Osteoblast (primary cell): ENCODE results near the gene ASB5. TPM values are rescaled to one million over a fixed set of nuclear protein-coding genes. Genes with fewer than 3 reads are reported as not detected.
"Not testable (repeated sequence)": the region's sequence is repeated elsewhere in the genome, so short reads cannot be mapped to it uniquely, and the experiment has no call there.

Experiments
- DNase-seq: peaks from one replicate; pipeline ENCODE4 v3.0.0; 2011; ENCODE audit warnings: low spot score, mixed read lengths; ENCODE audit not compliant: insufficient read length; ENCODE audit errors: missing footprints
- H2AFZ ChIP-seq: 2 replicates; pipeline ENCODE4 v1.6.0; 2011; ENCODE audit warnings: mild to moderate bottlenecking, low read length
- H3K27ac ChIP-seq: 2 replicates; pipeline ENCODE4 v1.5.1; 2011; ENCODE audit warnings: mild to moderate bottlenecking, low read depth, low read length, moderate library complexity
- H3K27me3 ChIP-seq: 2 replicates; pipeline ENCODE4 v1.6.0; 2012; ENCODE audit warnings: mild to moderate bottlenecking, control low read depth, inconsistent platforms, low read length, moderate library complexity; ENCODE audit not compliant: insufficient read depth
- H3K36me3 ChIP-seq: 2 replicates; pipeline ENCODE4 v1.5.1; 2011; ENCODE audit warnings: mild to moderate bottlenecking, low read length, control low read depth, moderate library complexity; ENCODE audit not compliant: insufficient read depth
- H3K4me1 ChIP-seq: 2 replicates; pipeline ENCODE4 v1.5.1; 2011; ENCODE audit warnings: mild to moderate bottlenecking, low read length, control low read depth, moderate library complexity; ENCODE audit not compliant: insufficient read depth
- H3K4me2 ChIP-seq: 2 replicates; pipeline ENCODE4 v1.6.0; 2011; ENCODE audit warnings: mild to moderate bottlenecking, low read length; ENCODE audit not compliant: insufficient read depth
- H3K4me3 ChIP-seq: fragments of 200-600 bp; sonication (generic); 3 replicates; pipeline ENCODE4 v1.5.1; 2012; ENCODE audit warnings: mild to moderate bottlenecking, low read length, inconsistent platforms; ENCODE audit not compliant: insufficient read depth
- H3K79me2 ChIP-seq: 2 replicates; pipeline ENCODE4 v1.6.0; 2012; ENCODE audit warnings: mild to moderate bottlenecking, low read length, control low read depth, inconsistent platforms; ENCODE audit not compliant: insufficient read depth
- H3K9me3 ChIP-seq: 2 replicates; pipeline ENCODE4 v1.5.1; 2011; ENCODE audit warnings: low read depth, low read length, control low read depth
- H4K20me1 ChIP-seq: 2 replicates; pipeline ENCODE4 v1.6.0; 2012; ENCODE audit warnings: mild to moderate bottlenecking, low read length, control low read depth; ENCODE audit not compliant: insufficient read depth
- total RNA-seq: library from RNA; depleted of rRNA; stranded (reverse); fragments of >200 nt; gene quantifications from 2 replicates; pipeline ENCODE4 v1.2.3, GENCODE V29; 2012
- TF ChIP-seq, protein P1 (sequence below): IDR thresholded peaks from 2 replicates; pipeline ENCODE4 v1.5.1; 2011; ENCODE audit warnings: mild to moderate bottlenecking, low read depth, low read length, moderate library complexity; ENCODE audit errors: extremely low read depth

Gene ASB5
- total RNA-seq, 1 donor = 1.1 TPM

DNA sequence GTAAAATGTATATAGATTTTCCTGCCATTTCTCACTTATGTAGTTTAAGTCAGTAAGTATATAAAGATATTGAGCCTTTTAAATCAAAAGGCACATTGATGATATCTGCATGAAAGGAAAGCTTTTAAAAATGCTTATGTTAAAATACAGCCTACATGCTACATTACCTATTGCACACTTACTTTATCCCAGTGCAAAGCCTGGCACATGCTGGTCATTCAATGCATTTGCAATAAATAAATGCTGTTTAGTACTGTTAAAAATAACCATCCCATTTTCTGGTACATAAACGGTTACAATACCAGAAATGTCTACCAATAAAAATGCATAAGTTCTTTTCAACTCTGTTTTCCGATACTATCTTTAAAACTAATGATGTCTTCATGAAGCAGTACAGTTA lies 51.5 kb downstream of the ASB5 start:
- TF ChIP-seq, protein P1, sequence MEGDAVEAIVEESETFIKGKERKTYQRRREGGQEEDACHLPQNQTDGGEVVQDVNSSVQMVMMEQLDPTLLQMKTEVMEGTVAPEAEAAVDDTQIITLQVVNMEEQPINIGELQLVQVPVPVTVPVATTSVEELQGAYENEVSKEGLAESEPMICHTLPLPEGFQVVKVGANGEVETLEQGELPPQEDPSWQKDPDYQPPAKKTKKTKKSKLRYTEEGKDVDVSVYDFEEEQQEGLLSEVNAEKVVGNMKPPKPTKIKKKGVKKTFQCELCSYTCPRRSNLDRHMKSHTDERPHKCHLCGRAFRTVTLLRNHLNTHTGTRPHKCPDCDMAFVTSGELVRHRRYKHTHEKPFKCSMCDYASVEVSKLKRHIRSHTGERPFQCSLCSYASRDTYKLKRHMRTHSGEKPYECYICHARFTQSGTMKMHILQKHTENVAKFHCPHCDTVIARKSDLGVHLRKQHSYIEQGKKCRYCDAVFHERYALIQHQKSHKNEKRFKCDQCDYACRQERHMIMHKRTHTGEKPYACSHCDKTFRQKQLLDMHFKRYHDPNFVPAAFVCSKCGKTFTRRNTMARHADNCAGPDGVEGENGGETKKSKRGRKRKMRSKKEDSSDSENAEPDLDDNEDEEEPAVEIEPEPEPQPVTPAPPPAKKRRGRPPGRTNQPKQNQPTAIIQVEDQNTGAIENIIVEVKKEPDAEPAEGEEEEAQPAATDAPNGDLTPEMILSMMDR = no peak
- Histone ChIP-seq H4K20me1 (no peaks in the 10 kb centered on the region), H3K27ac (no peak overlapping the region), H3K36me3 (no peaks in the 10 kb centered on the region), H3K9me3 (no peaks in the 10 kb centered on the region), H3K4me3 (no peak overlapping the region), H3K4me2 (no peak overlapping the region), H3K4me1 (no peaks in the 10 kb centered on the region), H3K27me3 (no peaks in the 10 kb centered on the region), H3K79me2 (no peaks in the 10 kb centered on the region), H2AFZ (no peak overlapping the region)
- DNase-seq = no peak

DNA sequence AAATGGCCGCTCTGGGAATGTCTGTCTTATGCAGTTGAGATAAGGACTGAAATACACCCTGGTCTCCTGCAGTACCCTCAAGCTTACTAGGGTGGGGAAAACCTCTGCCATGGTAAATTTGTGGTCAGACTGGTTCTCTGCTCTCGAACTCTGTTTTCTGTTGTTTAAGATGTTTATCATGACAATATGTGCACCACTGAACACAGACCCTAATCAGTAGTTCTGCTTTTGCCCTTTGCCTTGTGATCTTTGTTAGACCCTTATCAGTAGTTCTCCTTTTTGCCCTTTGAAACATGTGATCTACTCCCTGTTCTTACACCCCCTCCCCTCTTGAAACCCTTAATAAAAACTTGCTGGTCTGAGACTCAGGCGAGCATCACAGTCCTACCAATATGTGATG lies 56.7 kb downstream of the ASB5 start:
- H3K4me3 ChIP-seq, DNase-seq: not testable (repeated sequence)

DNA sequence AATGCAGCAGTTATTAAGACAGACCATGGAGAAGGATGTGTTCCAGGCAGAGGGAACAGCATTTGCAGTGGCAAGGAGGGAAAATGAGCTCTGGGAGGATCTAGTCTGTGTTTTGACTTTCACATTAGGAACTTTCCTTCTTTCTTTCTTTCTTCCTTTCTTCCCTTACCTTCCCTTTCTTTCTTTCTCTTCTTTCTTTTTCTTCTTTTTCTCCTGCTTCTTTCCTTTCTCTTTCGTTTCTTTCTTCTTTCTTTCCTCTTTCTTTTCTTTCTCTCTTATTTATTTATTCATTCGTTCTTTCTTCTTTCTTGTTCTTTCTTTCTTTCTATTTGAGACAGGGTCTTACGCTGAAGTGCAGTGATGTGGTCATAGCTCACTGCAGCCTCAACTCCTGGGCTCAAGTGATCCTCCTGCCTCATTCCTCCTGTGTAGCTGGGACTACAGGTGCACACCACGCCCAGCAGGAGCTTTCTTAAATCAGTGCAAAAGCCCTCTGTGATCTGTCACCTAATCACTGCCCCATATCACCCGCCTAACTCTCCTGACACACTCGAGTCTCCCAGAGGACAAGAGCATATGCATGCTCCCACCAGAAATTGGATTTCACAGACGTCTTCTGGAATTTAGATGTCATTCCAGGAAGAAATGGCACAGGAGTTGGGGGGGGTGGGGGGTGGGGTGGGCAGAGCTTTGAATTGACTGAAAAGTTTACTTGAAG lies 58.3 kb downstream of the ASB5 start:
- no peaks in the 10 kb centered on the region for H3K36me3 ChIP-seq
- H3K4me2 ChIP-seq = no peak overlapping the region
- no peak overlapping the region for H3K4me3 ChIP-seq
- no peak overlapping the region for H3K27ac ChIP-seq
- TF ChIP-seq, protein P1 = no peak
- DNase-seq = no peak
- H3K9me3 ChIP-seq = no peaks in the 10 kb centered on the region
- no peak overlapping the region for H2AFZ ChIP-seq
- H3K27me3 ChIP-seq = no peaks in the 10 kb centered on the region
- H4K20me1 ChIP-seq = no peaks in the 10 kb centered on the region
- H3K4me1 ChIP-seq = no peaks in the 10 kb centered on the region
- H3K79me2 ChIP-seq = no peaks in the 10 kb centered on the region

More for the DNA sequence above, 56.7 kb downstream of the ASB5 start:
- H3K27ac ChIP-seq, H4K20me1 ChIP-seq, H3K4me1 ChIP-seq, H3K36me3 ChIP-seq, H3K27me3 ChIP-seq, H3K9me3 ChIP-seq, H3K79me2 ChIP-seq, H3K4me2 ChIP-seq, H2AFZ ChIP-seq: not testable (repeated sequence)

DNA sequence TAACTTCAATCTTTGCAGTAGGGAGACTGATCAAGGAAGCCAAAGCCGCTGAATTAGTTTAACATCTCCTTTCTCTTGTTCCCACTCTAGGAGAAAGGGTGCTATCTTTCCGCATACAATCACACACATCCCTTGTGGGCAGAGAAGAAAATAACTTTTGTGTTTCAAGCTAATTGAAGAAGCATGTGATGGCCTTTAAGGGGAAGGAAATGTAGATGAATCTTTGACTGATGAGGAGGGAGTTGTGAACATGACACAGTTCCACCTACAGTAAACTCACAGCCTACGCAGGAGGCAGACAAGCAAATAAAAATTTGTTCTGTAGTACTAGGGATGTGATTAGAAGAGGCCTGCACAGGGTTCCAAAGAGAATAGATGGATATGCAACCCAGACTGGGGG lies 58.9 kb downstream of the ASB5 start:
- no peak overlapping the region for H3K4me3 ChIP-seq
- no peaks in the 10 kb centered on the region for H3K4me1 ChIP-seq
- no peaks in the 10 kb centered on the region for H4K20me1 ChIP-seq
- H3K27ac ChIP-seq = no peak overlapping the region
- H3K27me3 ChIP-seq = no peaks in the 10 kb centered on the region
- no peak for DNase-seq
- H3K9me3 ChIP-seq = no peaks in the 10 kb centered on the region
- H3K79me2 ChIP-seq = no peaks in the 10 kb centered on the region
- H3K4me2 ChIP-seq = no peak overlapping the region
- H2AFZ ChIP-seq = no peak overlapping the region
- no peaks in the 10 kb centered on the region for H3K36me3 ChIP-seq
- TF ChIP-seq, protein P1 = no peak
